Measurements from ENCODE around the gene PAOX. TPM values are rescaled to one million over a fixed set of nuclear protein-coding genes. Genes with fewer than 3 reads are reported as not detected.

The PAOX gene
- total and polyA plus RNA-seq, 2 of the 13 experiments (the other 11 are each of a cell fraction or from before 2014, with no cell fraction given): 0.49 to 0.77 TPM

- TF ChIP-seq TFAP4 (IDR thresholded peaks at IDR 0.05; ENCODE audit: borderline replicate concordance, low read depth) (no peak), PAXIP1 (CRISPR knock-in tag; conservative IDR thresholded peaks at IDR 0.05) (peak; percentile 88), ZNF318 (CRISPR knock-in tag; IDR thresholded peaks at IDR 0.05) (no peak), ZNF280D (CRISPR knock-in tag; IDR thresholded peaks at IDR 0.05) (peak; percentile 89; the same call in 1 of the 2 replicates), ZIK1 (CRISPR knock-in tag; IDR thresholded peaks at IDR 0.05; ENCODE audit: borderline replicate concordance, low read depth) (no peak; the same call in 1 of the 2 replicates), ZBTB26 (CRISPR knock-in tag; IDR thresholded peaks at IDR 0.05; ENCODE audit: borderline replicate concordance) (no peak; the same call in 1 of the 2 replicates), BRD4 (CRISPR knock-in tag; IDR thresholded peaks at IDR 0.05) (no peak), SP1 (IDR thresholded peaks at IDR 0.05) (no peak), SP1 (CRISPR knock-in tag; IDR thresholded peaks at IDR 0.05) (peak; percentile 8; the same call in 1 of the 2 replicates), ZNF558 (CRISPR knock-in tag; IDR thresholded peaks at IDR 0.05; ENCODE audit: borderline replicate concordance) (no peak)
Observed at GRCh38 chr10:133378251-133379096, 588 bp upstream of the PAOX start (continued).

Measured in HepG2 (cell line).